Esophagus squamous epithelium (tissue), 5 donors: Measurements from ENCODE around the gene DNAJC10. TPM values are rescaled to one million over a fixed set of nuclear protein-coding genes. Genes with fewer than 3 reads are reported as not detected.
"Not testable (repeated sequence)": the region's sequence is repeated elsewhere in the genome, so short reads cannot be mapped to it uniquely, and the experiment has no call there.

Experiments
- DNase-seq: peaks from one replicate; lab custom pipeline; 2025; lab: John Stamatoyannopoulos, UW
- H3K27ac ChIP-seq, 4 donors: fragments of 200-600 bp; sonication (generic); one replicate each; pipeline ENCODE4 v1.5.1; 2016 to 2019; ENCODE audit warnings: mild to moderate bottlenecking in 1 of 4
- H3K27me3 ChIP-seq, 4 donors: fragments of 200-600 bp; sonication (generic); 1 replicate in 3 of 4; 2 replicates in 1 of 4; pipeline versions ENCODE4 v1.5.1 to v1.6.0; 2017 to 2021; ENCODE audit warnings: antibody characterized with exemption in 1 of 4
- H3K36me3 ChIP-seq, 3 donors: fragments of 200-600 bp; sonication (generic); one replicate each; pipeline ENCODE4 v1.5.1; 2016 to 2019
- H3K4me1 ChIP-seq, 3 donors: fragments of 200-600 bp; sonication (generic); one replicate each; pipeline ENCODE4 v1.5.1; 2017 to 2019
- H3K4me3 ChIP-seq, 4 donors: fragments of 200-600 bp; sonication (generic); 1 replicate in 3 of 4; 2 replicates in 1 of 4; pipeline ENCODE4 v1.5.1; 2016 to 2019; ENCODE audit warnings: mild to moderate bottlenecking in 2 of 4, moderate library complexity in 1 of 4
- H3K9me3 ChIP-seq, 3 donors: fragments of 200-600 bp; sonication (generic); one replicate each; pipeline ENCODE4 v1.5.1; 2016 to 2019
- CTCF ChIP-seq, 6 experiments: fragments of 450-650 bp in 4 of 6; fragments of 200-600 bp in 2 of 6; sonication (generic) in 2 of 6; IDR thresholded peaks; one replicate each; pipeline ENCODE4 v1.5.1; 2016 to 2019; ENCODE audit warnings: antibody characterized with exemption in 6 of 6, mild to moderate bottlenecking in 4 of 6, moderate library complexity in 4 of 6
- POLR2A ChIP-seq, 4 donors: fragments of 450-650 bp; IDR thresholded peaks; one replicate each; pipeline ENCODE4 v1.6.1; 2017; ENCODE audit warnings: antibody characterized with exemption in 4 of 4, mild to moderate bottlenecking in 4 of 4, moderate library complexity in 3 of 4
- WGBS, 2 donors: methylation state at CpG; one replicate each; pipeline ENCODE4 v1.1.5; 2018; 5-methylcytosine and 5-hydroxymethylcytosine counted together
- intact Hi-C: fragments of 100-400 bp; cut with DNase I; formaldehyde crosslinking; loops from one replicate; pipeline ENCODE4 v1.15.0; 2022
- total RNA-seq, 4 donors: library from RNA; depleted of rRNA; stranded (reverse); fragments of >200 nt; gene quantifications; one replicate each; pipeline ENCODE4 v1.1.0, GENCODE V29; 2016
- donor health status: DM: yes; HTN: yes; CAD: no.

The DNAJC10 gene
- total RNA-seq, 4 donors from 2014 or later, result 26.0 to 46.0 (median 32.3) TPM

GRCh38 chr2:182718459-182718858, 2.4 kb downstream of the DNAJC10 start:
- H3K27me3 ChIP-seq, result no peaks in the 10 kb centered on the region
- DNase-seq, result no peak
- H3K27ac ChIP-seq, result no peak overlapping the region
- WGBS, 2 donors, result 67 to 75% methylated on average over 4 of the region's 4 CpGs
- H3K4me1 ChIP-seq, result peaks cover 0 to 36% (median 10%) of the 10 kb centered on the region in 3 donors
- H3K4me3 ChIP-seq, result no peak overlapping the region
- peaks cover 0 to 30% (median 3%) of the 10 kb centered on the region in 3 donors for H3K36me3 ChIP-seq
- TF ChIP-seq CTCF (IDR thresholded peaks at IDR 0.05) (no peak), POLR2A (IDR thresholded peaks at IDR 0.05) (no peak)
- no peaks in the 10 kb centered on the region for H3K9me3 ChIP-seq
- intact Hi-C loops, result no loop called here

- intact Hi-C loops, H3K9me3 ChIP-seq, H3K27ac ChIP-seq, H3K27me3 ChIP-seq, H3K4me3 ChIP-seq, DNase-seq: not testable (repeated sequence)
- Histone ChIP-seq H3K36me3 (peaks cover 0 to 36% (median 3%) of the 10 kb centered on the region in 3 donors), H3K4me1 (peaks cover 0 to 32% (median 10%) of the 10 kb centered on the region in 3 donors)
- WGBS, 2 donors, result 86 to 91% methylated on average over 8 of the region's 8 CpGs
These were observed 3.1 kb downstream of the DNAJC10 start for GRCh38 chr2:182719116-182719515.

GRCh38 chr2:182724656-182725055, 8.6 kb downstream of the DNAJC10 start:
- H3K27me3 ChIP-seq, result no peaks in the 10 kb centered on the region
- H3K4me1 ChIP-seq, result no peaks in the 10 kb centered on the region
- H3K4me3 ChIP-seq, result no peak overlapping the region
- no peaks in the 10 kb centered on the region for H3K9me3 ChIP-seq
- intact Hi-C loops, result loop anchor here (5.0 kb wide), 1 partner anchor 537 kb away; no protein-coding TSS in a partner anchor
- H3K27ac ChIP-seq, result no peak overlapping the region
- no peak for DNase-seq
- H3K36me3 ChIP-seq, result peaks cover 0 to 78% (median 6%) of the 10 kb centered on the region in 3 donors
- WGBS, 2 donors, result 87 to 92% methylated on average over 3 of the region's 3 CpGs
- TF ChIP-seq CTCF (IDR thresholded peaks at IDR 0.05), result no peak
- no peak for TF ChIP-seq POLR2A (IDR thresholded peaks at IDR 0.05)

GRCh38 chr2:182726473-182726872, 10.4 kb downstream of the DNAJC10 start:
- H3K36me3 ChIP-seq, result peaks cover 0 to 83% (median 6%) of the 10 kb centered on the region in 3 donors
- no peak overlapping the region for H3K4me3 ChIP-seq
- H3K4me1 ChIP-seq, result no peaks in the 10 kb centered on the region
- intact Hi-C loops, result no loop called here
- TF ChIP-seq CTCF (IDR thresholded peaks at IDR 0.05), result no peak
- TF ChIP-seq POLR2A (IDR thresholded peaks at IDR 0.05), result no peak
- no peaks in the 10 kb centered on the region for H3K9me3 ChIP-seq
- DNase-seq, result no peak
- no peak overlapping the region for H3K27ac ChIP-seq
- WGBS, 2 donors, result 75 to 91% methylated on average over 3 of the region's 3 CpGs
- no peaks in the 10 kb centered on the region for H3K27me3 ChIP-seq

- H3K4me3 ChIP-seq, result no peak overlapping the region
- no peaks in the 10 kb centered on the region for H3K9me3 ChIP-seq
- TF ChIP-seq POLR2A (IDR thresholded peaks at IDR 0.05), result no peak
- TF ChIP-seq CTCF (IDR thresholded peaks at IDR 0.05), result no peak
- H3K4me1 ChIP-seq, result no peaks in the 10 kb centered on the region
- intact Hi-C loops, result no loop called here
- WGBS, 2 donors, result 81 to 92% methylated on average over 4 of the region's 4 CpGs
- DNase-seq, result no peak
- no peak overlapping the region for H3K27ac ChIP-seq
- H3K27me3 ChIP-seq, result no peaks in the 10 kb centered on the region
- H3K36me3 ChIP-seq, result peaks cover 0 to 81% (median 4%) of the 10 kb centered on the region in 3 donors
These were observed 12.0 kb downstream of the DNAJC10 start for GRCh38 chr2:182728014-182728413.
